Endothelial cell of umbilical vein (primary cell): Measurements from ENCODE around the gene TKFC.

Experiments
- EZH2 ChIP-seq: IDR thresholded peaks from 2 replicates; pipeline ENCODE4 v1.6.1; 2012; ENCODE audit warnings: borderline replicate concordance, low read depth, mild to moderate bottlenecking, moderate library complexity, low read length, inconsistent platforms; ENCODE audit not compliant: severe bottlenecking
- FOS ChIP-seq: IDR thresholded peaks from 2 replicates; pipeline ENCODE4 v1.6.1; 2011; ENCODE audit warnings: mild to moderate bottlenecking, low read length, moderate library complexity, borderline replicate concordance; ENCODE audit not compliant: insufficient read depth
- GATA2 ChIP-seq: IDR thresholded peaks from 2 replicates; pipeline ENCODE4 v1.7.0; 2011; ENCODE audit warnings: low read depth, mild to moderate bottlenecking, moderate library complexity, mixed read lengths, low read length; ENCODE audit not compliant: insufficient read length, insufficient read depth
- JUN ChIP-seq: IDR thresholded peaks from 2 replicates; pipeline ENCODE4 v1.6.1; 2011; ENCODE audit warnings: borderline replicate concordance, low read depth; ENCODE audit not compliant: insufficient read length, insufficient read depth
- MYC ChIP-seq: IDR thresholded peaks from one replicate; pipeline ENCODE4 v1.6.1; 2011; ENCODE audit warnings: mild to moderate bottlenecking, low read depth, low read length
- POLR2A ChIP-seq: IDR thresholded peaks from 2 replicates; pipeline ENCODE4 v1.6.1; 2012; ENCODE audit warnings: low read depth, mild to moderate bottlenecking, control low read depth, low read length
- POLR2AphosphoS5 ChIP-seq: IDR thresholded peaks from 2 replicates; pipeline ENCODE4 v1.6.1; 2012; ENCODE audit warnings: low read depth, mild to moderate bottlenecking, control low read depth, low read length, moderate library complexity; ENCODE audit not compliant: insufficient read depth
- TF ChIP-seq, protein P1 (sequence below), 2 donors: IDR thresholded peaks; 1 replicate in 1 of 2; 2 replicates in 1 of 2; pipeline ENCODE4 v1.5.1; 2011; ENCODE audit warnings: low read length in 2 of 2, mild to moderate bottlenecking in 2 of 2, moderate library complexity in 2 of 2, control low read depth in 1 of 2, inconsistent platforms in 1 of 2, low read depth in 1 of 2; ENCODE audit not compliant: insufficient read depth in 1 of 2; ENCODE audit errors: extremely low read depth in 1 of 2
- TF ChIP-seq, protein P2 (sequence below): IDR thresholded peaks from 2 replicates; pipeline ENCODE4 v1.6.1; 2011; ENCODE audit not compliant: insufficient read depth, insufficient read length

DNA sequence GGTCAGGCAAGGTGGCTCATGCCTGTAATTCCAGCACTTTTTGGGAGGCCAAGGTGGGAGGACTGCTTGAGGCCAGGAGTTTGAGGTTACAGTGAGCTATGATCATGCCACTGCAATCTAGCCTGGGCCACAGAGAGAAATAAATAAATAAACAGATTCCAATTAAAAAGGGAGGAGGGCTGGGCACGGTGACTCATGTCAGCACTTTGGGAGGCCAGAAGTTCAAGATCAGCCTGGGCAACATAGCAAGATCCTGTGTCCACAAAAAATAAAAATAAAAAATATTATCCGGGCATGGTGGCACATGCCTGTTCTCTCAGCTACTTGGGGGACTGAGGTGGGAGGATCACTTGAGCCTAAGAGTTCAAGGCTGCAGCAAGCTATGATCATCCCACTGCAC is 21.2 kb downstream of the TKFC start:
- TF ChIP-seq, protein P1, sequence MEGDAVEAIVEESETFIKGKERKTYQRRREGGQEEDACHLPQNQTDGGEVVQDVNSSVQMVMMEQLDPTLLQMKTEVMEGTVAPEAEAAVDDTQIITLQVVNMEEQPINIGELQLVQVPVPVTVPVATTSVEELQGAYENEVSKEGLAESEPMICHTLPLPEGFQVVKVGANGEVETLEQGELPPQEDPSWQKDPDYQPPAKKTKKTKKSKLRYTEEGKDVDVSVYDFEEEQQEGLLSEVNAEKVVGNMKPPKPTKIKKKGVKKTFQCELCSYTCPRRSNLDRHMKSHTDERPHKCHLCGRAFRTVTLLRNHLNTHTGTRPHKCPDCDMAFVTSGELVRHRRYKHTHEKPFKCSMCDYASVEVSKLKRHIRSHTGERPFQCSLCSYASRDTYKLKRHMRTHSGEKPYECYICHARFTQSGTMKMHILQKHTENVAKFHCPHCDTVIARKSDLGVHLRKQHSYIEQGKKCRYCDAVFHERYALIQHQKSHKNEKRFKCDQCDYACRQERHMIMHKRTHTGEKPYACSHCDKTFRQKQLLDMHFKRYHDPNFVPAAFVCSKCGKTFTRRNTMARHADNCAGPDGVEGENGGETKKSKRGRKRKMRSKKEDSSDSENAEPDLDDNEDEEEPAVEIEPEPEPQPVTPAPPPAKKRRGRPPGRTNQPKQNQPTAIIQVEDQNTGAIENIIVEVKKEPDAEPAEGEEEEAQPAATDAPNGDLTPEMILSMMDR (IDR thresholded peaks at IDR 0.05; ENCODE audit: extremely low read depth in 1 of 2, insufficient read depth in 1 of 2, low read depth in 1 of 2, low read length in 2 of 2), result no peak
- TF ChIP-seq POLR2A (no peak), POLR2AphosphoS5 (no peak), EZH2 (no peak), FOS (no peak), JUN (no peak), MYC (no peak), GATA2 (no peak)
- TF ChIP-seq, protein P2, sequence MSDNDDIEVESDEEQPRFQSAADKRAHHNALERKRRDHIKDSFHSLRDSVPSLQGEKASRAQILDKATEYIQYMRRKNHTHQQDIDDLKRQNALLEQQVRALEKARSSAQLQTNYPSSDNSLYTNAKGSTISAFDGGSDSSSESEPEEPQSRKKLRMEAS, result no peak
